ENCODE measurements around the gene NPR1. TPM values are rescaled to one million over a fixed set of nuclear protein-coding genes. Genes with fewer than 3 reads are reported as not detected.

NPR1 gene
- polyA plus RNA-seq, 1 donor from 2014 or later, result 0.45 TPM

DNA sequence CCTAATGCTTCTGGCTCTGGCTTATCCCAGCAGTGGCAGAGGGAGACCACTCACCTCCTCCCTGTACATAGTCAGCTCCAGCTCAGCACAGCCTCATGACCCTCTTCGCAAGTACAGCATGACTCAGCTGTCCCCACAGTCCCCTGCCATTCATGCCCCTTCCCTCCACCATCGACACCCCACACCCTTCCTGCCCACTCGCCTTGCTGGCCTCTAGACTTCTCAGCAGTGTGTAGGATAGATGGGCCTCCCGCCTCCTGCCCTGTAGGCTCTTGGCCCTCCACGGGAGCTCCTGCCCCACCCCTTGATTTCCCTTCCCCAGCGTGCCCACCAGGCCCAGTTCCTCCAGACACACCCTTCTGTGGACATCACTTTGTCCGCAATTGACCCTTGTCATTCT lies 9.8 kb downstream of the NPR1 start:
- Histone ChIP-seq H3K9me2 (ENCODE audit: insufficient read depth, low read length) (no peaks in the 10 kb centered on the region), H3K9ac (ENCODE audit: low read length) (no peak overlapping the region), H2AFZ (ENCODE audit: low read depth, low read length) (no peak overlapping the region), H3K79me2 (replicated peaks; ENCODE audit: insufficient read depth, low read length) (no peaks in the 10 kb centered on the region), H3K27ac (ENCODE audit: low read length) (no peak overlapping the region), H3K4me3 (ENCODE audit: low read length) (no peak overlapping the region), H3F3A (ENCODE audit: insufficient read depth, low read length, poor library complexity, severe bottlenecking) (no peaks in the 10 kb centered on the region), H4K20me1 (ENCODE audit: insufficient read depth) (no peaks in the 10 kb centered on the region), H3K36me3 (ENCODE audit: insufficient read depth, low read length) (no peaks in the 10 kb centered on the region), H3K4me2 (ENCODE audit: low read length) (no peak overlapping the region), H3K9me3 (ENCODE audit: low read length) (no peaks in the 10 kb centered on the region), H3K27me3 (ENCODE audit: insufficient read depth, low read depth, low read length) (no peaks in the 10 kb centered on the region)
- TF ChIP-seq MXI1 (conservative IDR thresholded peaks at IDR 0.05; ENCODE audit: poor library complexity, severe bottlenecking), result no peak
- TF ChIP-seq RAD21 (conservative IDR thresholded peaks at IDR 0.05), result no peak
- TF ChIP-seq POLR2AphosphoS5 (IDR thresholded peaks at IDR 0.05), result no peak

DNA sequence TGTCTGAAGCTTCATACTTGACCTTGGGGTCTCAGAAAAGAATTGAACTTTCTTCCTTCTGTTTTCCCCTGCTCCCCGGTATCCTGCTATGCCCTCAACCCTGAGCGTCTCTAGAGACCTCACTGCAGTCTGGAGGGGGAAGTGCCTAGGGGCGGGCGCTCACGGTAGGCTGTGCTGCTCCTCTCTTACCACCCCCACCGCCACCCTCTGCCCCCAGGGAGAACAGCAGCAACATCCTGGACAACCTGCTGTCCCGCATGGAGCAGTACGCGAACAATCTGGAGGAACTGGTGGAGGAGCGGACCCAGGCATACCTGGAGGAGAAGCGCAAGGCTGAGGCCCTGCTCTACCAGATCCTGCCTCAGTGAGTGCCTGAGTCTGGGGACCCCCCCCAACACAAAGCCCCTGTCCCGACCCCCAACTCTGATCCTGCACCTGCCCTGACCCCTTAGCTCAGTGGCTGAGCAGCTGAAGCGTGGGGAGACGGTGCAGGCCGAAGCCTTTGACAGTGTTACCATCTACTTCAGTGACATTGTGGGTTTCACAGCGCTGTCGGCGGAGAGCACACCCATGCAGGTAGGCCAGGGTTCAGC lies 10.3 kb downstream of the NPR1 start:
- no peak overlapping the region for H3K9ac ChIP-seq (ENCODE audit: low read length)
- H3K4me3 ChIP-seq (ENCODE audit: low read length), result no peak overlapping the region
- TF ChIP-seq EZH2 (IDR thresholded peaks at IDR 0.05; ENCODE audit: borderline replicate concordance, insufficient read depth, low read length, poor library complexity, severe bottlenecking), result no peak
- TF ChIP-seq, protein P1, sequence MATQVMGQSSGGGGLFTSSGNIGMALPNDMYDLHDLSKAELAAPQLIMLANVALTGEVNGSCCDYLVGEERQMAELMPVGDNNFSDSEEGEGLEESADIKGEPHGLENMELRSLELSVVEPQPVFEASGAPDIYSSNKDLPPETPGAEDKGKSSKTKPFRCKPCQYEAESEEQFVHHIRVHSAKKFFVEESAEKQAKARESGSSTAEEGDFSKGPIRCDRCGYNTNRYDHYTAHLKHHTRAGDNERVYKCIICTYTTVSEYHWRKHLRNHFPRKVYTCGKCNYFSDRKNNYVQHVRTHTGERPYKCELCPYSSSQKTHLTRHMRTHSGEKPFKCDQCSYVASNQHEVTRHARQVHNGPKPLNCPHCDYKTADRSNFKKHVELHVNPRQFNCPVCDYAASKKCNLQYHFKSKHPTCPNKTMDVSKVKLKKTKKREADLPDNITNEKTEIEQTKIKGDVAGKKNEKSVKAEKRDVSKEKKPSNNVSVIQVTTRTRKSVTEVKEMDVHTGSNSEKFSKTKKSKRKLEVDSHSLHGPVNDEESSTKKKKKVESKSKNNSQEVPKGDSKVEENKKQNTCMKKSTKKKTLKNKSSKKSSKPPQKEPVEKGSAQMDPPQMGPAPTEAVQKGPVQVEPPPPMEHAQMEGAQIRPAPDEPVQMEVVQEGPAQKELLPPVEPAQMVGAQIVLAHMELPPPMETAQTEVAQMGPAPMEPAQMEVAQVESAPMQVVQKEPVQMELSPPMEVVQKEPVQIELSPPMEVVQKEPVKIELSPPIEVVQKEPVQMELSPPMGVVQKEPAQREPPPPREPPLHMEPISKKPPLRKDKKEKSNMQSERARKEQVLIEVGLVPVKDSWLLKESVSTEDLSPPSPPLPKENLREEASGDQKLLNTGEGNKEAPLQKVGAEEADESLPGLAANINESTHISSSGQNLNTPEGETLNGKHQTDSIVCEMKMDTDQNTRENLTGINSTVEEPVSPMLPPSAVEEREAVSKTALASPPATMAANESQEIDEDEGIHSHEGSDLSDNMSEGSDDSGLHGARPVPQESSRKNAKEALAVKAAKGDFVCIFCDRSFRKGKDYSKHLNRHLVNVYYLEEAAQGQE (IDR thresholded peaks at IDR 0.05; ENCODE audit: borderline replicate concordance), result no peak
- no peak for TF ChIP-seq POLR2AphosphoS5 (IDR thresholded peaks at IDR 0.05)
- no peak for TF ChIP-seq RAD21 (conservative IDR thresholded peaks at IDR 0.05)
- no peak for TF ChIP-seq SMC3 (conservative IDR thresholded peaks at IDR 0.05; ENCODE audit: poor library complexity)
- no peaks in the 10 kb centered on the region for H3K27me3 ChIP-seq (ENCODE audit: insufficient read depth, low read depth, low read length)
- no peaks in the 10 kb centered on the region for H3F3A ChIP-seq (ENCODE audit: insufficient read depth, low read length, poor library complexity, severe bottlenecking)
- no peaks in the 10 kb centered on the region for H3K36me3 ChIP-seq (ENCODE audit: insufficient read depth, low read length)
- no peaks in the 10 kb centered on the region for H3K9me3 ChIP-seq (ENCODE audit: low read length)
- H3K9me2 ChIP-seq (ENCODE audit: insufficient read depth, low read length), result no peaks in the 10 kb centered on the region
- no peak overlapping the region for H2AFZ ChIP-seq (ENCODE audit: low read depth, low read length)
- H3K79me2 ChIP-seq (replicated peaks; ENCODE audit: insufficient read depth, low read length), result no peaks in the 10 kb centered on the region
- no peaks in the 10 kb centered on the region for H4K20me1 ChIP-seq (ENCODE audit: insufficient read depth)
- H3K27ac ChIP-seq (ENCODE audit: low read length), result no peak overlapping the region
- no peak overlapping the region for H3K4me2 ChIP-seq (ENCODE audit: low read length)

DNA sequence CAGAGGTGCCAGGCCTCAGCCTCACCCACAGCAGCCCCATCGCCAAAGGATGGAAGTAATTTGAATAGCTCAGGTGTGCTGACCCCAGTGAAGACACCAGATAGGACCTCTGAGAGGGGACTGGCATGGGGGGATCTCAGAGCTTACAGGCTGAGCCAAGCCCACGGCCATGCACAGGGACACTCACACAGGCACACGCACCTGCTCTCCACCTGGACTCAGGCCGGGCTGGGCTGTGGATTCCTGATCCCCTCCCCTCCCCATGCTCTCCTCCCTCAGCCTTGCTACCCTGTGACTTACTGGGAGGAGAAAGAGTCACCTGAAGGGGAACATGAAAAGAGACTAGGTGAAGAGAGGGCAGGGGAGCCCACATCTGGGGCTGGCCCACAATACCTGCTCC lies 15.0 kb downstream of the NPR1 start:
- Histone ChIP-seq H3K9me3 (ENCODE audit: low read length) (no peaks in the 10 kb centered on the region), H3F3A (ENCODE audit: insufficient read depth, low read length, poor library complexity, severe bottlenecking) (no peaks in the 10 kb centered on the region), H3K4me3 (ENCODE audit: low read length) (no peak overlapping the region), H2AFZ (ENCODE audit: low read depth, low read length) (no peak overlapping the region), H3K27ac (ENCODE audit: low read length) (no peak overlapping the region), H3K9ac (ENCODE audit: low read length) (no peak overlapping the region), H3K4me2 (ENCODE audit: low read length) (no peak overlapping the region), H4K20me1 (ENCODE audit: insufficient read depth) (no peaks in the 10 kb centered on the region), H3K36me3 (ENCODE audit: insufficient read depth, low read length) (no peaks in the 10 kb centered on the region), H3K27me3 (ENCODE audit: insufficient read depth, low read depth, low read length) (no peaks in the 10 kb centered on the region), H3K79me2 (replicated peaks; ENCODE audit: insufficient read depth, low read length) (no peaks in the 10 kb centered on the region), H3K9me2 (ENCODE audit: insufficient read depth, low read length) (no peaks in the 10 kb centered on the region)
- TF ChIP-seq MXI1 (conservative IDR thresholded peaks at IDR 0.05; ENCODE audit: poor library complexity, severe bottlenecking) (no peak), EZH2 (IDR thresholded peaks at IDR 0.05; ENCODE audit: borderline replicate concordance, insufficient read depth, low read length, poor library complexity, severe bottlenecking) (no peak), SMC3 (conservative IDR thresholded peaks at IDR 0.05; ENCODE audit: poor library complexity) (no peak)

All from neural cell (in vitro differentiated cells).